NK-92 (cell line): ENCODE measurements around the gene SNUPN.
"Not testable (repeated sequence)": the region's sequence is repeated elsewhere in the genome, so short reads cannot be mapped to it uniquely, and the experiment has no call there.

Experiments
- DNase-seq: peaks from one replicate; lab custom pipeline; 2025; ENCODE audit not compliant: unreplicated experiment; lab: John Stamatoyannopoulos, UW

The SNUPN gene

DNA sequence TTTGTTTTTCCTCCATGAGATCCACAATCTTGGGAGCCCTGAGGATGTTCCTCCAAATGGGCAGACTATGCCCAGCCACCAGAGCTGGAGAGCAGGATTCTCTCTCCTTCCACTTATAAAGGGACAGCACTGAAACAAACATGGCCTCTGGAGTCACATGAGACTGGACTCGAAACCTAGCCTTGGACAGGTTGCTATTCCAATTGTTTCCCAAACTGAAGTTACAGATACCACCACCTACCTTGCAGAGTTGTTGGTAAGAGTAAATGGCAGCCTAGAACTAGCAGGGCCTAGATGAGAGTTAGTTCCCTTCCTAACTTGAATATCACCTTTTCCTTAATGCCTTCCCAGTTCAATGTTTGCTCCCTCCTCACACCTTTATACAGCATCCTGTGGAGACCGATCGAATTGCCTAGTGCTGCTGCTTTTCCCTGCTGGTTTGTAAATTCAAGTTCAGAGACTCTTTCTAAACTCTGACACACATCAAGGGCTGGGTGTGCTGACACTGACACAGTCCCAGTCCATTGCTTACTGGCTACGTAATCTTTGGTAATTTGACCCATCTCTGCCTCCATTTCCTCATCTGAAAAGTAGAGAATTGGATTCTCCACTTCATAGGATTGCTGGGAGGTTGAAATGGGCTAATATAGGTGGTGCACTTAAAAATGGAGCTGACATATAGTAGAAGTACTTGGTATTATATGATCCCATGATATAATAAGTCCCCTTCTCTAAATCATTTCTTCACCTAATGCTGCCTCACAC, 11.9 kb upstream of the SNUPN start:
- no peak for DNase-seq

- no peak for DNase-seq
Observed at GRCh38 chr15:75636026-75636425, 10.5 kb upstream of the SNUPN start.

GRCh38 chr15:75633922-75634321, 8.4 kb upstream of the SNUPN start:
- not testable (repeated sequence) for DNase-seq

GRCh38 chr15:75631935-75632334, 6.4 kb upstream of the SNUPN start:
- no peak for DNase-seq

- no peak for DNase-seq
Observed at GRCh38 chr15:75622505-75622904, 3.0 kb downstream of the SNUPN start.

- DNase-seq, result no peak
Observed at GRCh38 chr15:75620841-75621391, 4.6 kb downstream of the SNUPN start.

DNA sequence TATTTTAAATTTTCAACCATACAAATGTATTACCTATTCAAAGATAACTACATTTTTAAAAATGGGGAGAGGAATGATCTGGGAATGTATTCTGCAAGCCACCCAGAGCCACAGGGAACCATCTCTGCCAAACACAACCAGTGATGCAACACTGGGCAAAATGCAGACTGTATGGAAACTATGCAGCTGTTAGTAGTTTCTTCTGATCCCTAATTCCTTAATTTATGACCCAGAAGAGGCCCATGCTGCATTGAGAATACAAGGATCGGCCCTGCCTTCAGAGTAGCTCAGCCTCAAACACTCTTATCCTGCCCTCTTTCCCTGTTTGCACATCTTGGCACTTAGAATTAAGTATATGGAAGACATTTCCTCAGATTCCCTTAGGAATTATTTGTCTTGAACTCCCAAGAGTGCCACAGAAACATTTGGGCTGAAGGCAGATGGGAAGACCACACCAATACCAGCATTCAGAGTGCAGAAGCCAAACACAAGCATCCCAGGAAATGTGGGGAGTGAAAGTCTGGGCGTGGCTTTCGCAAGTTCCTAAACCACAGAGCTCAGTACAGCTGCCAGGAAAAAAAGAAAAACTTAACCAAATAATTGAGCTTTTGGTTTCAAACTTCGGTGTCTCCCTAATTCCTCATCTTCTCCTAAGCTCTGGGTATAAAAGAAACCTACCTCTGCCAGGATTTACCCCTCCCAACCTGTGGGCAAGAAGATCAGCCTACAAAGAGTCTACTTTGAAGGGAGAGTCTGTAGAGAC, 5.3 kb downstream of the SNUPN start:
- DNase-seq, result no peak

DNA sequence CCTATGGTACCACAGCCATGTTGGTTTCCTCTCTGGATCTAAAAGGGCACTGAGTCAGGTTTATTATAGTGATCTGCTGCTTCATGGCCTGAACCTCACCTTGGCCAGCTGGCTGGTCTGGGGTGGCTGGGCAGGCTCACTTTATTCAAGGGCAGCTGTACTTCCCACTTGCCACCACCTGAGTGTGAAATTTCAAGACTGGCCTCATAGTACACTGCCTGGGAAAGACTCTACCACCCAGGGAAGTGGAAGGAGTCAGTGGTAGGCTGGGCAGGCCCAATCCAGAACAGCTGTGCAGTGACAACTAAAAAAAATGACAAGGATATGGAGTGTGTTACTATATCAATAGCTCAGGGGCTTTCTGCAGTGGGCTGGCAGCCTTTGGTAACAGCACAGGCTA, 8.8 kb downstream of the SNUPN start:
- DNase-seq, result no peak

- DNase-seq, result no peak
Observed at GRCh38 chr15:75606711-75607699, 18.5 kb downstream of the SNUPN start.

DNA sequence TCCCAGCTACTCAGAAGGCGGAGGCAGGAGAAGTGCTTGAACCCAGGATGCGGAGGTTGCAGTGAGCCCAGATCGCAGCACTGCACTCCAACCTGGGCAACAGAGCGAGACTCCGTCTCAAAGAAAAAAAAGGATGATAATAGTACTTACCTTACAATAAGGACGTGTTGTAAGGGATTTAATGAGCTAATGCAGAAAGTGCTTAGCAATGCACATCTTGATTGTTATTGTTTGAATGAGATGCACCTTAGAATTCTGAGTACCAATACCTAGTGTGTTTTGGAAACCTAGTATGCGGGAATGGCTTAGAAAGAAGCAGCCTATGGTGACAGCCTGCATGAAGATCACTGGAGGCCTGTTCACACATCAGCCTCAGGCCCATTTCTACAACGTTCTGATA, 19.5 kb downstream of the SNUPN start:
- DNase-seq, result no peak

- no peak for DNase-seq
Observed at GRCh38 chr15:75599401-75599800, 26.1 kb downstream of the SNUPN start.

DNA sequence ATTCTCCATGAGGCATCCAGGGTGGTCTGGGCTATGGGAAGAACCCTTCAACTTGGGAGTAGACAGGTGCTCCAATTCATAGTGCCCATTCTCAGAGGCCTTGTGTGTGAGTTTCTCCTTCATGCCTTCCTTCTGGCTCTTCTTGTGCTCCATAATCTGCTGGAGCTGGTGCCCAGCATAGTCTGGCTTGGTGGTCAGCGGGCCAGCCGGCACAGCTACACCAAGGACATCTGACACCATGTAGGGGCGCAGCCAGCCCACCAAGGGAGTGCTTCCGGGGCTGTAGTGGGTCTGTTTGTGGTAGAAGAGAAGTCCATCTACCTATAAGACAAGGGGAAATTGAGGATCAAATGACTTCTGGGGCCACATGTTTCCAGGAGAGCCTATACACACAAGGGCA, 27.2 kb downstream of the SNUPN start:
- DNase-seq, result no peak

DNA sequence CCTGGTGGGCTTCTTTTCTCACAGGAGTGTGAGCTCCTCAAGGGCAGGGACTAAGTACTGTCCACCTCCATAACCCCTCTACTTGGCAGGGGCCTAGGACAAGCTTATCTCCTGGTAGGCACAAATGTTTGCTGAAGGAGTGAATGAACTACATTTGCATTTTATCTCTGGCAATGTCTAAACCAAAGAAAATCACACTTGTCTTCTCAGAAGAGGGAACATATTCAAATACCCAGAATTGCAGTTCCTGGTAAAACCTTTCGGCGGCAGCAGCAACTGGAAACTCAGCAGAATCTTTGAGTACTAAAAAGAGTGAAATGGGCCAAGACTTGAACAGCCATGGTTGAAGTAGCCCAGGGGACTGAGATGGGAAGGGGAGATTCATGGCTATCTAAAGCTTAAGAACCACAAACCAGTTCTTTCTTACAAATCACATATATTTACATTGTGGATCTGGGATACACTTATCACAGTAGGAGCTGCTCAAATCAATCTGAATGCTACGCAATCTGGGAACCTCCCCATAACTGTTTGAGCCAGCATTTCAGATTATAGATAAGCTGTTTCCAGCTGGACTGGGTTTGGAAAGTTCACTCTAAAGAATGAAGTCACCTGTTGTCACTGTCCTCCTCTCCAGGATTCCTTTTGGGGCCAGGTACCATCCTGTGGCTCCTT, 27.7 kb downstream of the SNUPN start:
- no peak for DNase-seq

DNA sequence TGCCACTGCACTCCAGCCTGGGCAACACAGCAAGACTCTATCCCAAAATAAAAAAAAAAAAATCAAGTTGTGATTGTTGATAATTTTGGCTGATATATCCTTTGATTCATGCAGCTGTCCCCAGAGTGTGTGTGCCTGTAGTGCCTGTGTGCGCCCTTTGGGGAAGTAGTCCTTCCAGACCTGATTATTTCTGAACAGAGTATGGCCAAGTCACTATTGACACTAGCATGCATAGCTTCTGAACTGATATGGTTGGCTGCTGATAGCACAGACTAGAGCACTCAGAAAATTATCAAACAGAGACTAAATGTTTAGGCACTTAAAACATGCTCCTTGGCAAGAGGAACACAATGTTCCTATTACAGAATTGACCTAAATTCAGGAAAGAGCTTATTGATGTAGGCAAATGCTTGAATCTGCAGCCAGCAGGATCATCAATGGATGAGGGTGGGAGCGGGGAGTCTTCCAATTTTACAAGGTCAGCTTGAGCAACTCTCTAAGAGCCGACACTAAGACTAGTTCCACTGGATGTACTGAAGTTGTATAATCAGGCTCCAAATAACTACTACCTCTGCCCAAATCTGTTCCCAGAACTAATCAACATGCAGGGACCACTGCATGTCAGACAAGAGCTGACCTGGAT, 28.7 kb downstream of the SNUPN start:
- DNase-seq, result no peak

- DNase-seq, result no peak
Observed at GRCh38 chr15:75594276-75594675, 31.2 kb downstream of the SNUPN start.

DNA sequence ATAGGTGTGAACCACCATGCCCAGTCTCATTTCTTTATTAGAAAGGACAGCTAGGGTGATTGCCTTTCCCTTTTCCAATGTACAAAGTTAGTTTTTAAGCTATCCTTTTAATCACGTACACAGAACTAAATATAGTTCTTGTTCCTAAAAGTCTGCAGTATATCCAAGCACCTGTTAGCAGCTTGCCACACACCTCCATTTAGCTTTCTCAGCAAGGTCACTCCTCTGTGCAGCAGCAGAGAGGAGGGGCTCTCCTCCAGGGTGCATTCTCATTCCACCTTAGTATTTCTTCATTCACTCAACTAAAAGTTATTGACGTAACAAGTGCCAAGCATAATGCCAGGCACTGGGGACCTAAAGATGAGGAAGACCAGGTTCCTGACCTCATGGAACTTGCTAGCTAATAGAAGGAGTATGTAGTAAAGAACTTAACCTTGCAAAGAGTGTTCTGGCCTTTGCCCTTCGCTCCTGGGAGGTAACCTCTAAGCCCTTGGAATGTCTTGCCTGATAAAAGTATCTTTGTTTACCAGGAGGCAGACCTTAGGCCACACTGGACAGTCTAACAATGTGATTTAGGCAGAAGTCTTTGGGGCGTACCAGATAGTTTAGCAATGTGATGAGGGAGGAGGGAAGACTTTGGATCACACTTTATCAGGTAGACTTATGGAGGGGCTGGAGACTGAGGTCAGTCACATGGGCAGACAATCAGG, 33.7 kb downstream of the SNUPN start:
- DNase-seq, result no peak

GRCh38 chr15:75590239-75590638, 35.3 kb downstream of the SNUPN start:
- DNase-seq, result no peak

DNA sequence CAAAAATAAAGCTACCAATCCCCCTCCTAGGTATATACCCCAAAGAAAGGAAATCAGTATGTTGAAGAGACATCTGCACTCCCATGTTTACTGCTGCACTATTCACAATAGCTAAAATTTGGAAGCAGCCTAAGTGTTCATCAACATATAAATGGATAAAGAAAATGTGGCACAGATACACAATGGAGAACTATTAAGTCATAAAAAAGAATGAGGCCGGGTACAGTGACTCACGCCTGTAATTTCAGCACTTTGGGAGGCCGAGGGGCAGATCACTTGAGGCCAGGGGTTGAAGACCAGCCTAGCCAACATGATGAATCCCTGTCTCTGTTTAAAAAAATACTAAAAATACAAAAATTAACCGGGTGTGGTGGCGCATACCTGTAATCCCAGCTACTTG, 36.5 kb downstream of the SNUPN start:
- DNase-seq, result no peak

GRCh38 chr15:75586422-75586821, 39.1 kb downstream of the SNUPN start:
- DNase-seq, result not testable (repeated sequence)
